Neural crest cell (in vitro differentiated cells): ENCODE data around the gene SYNE3. TPM values are rescaled to one million over a fixed set of nuclear protein-coding genes. Genes with fewer than 3 reads are reported as not detected.

ENCODE experiments used
- DNase-seq: peaks from one replicate; pipeline ENCODE4 v3.0.0; 2021; ENCODE audit warnings: low read depth, mixed read lengths, low spot score
- H3K27ac Mint-ChIP-seq: one replicate; pipeline ENCODE4 v1.8.0; 2021; ENCODE audit warnings: mild to moderate bottlenecking, mixed read lengths; ENCODE audit not compliant: unreplicated experiment
- H3K27me3 Mint-ChIP-seq: 2 replicates; pipeline ENCODE4 v1.8.0; 2021; ENCODE audit warnings: low read depth, mild to moderate bottlenecking, mixed read lengths
- H3K36me3 Mint-ChIP-seq: 2 replicates; pipeline ENCODE4 v1.8.0; 2021; ENCODE audit warnings: low read depth, mild to moderate bottlenecking, mixed read lengths
- H3K4me1 Mint-ChIP-seq: 2 replicates; pipeline ENCODE4 v1.8.0; 2021; ENCODE audit warnings: mixed read lengths
- H3K4me3 Mint-ChIP-seq: one replicate; pipeline ENCODE4 v1.8.0; 2021; ENCODE audit warnings: mild to moderate bottlenecking, mixed read lengths
- H3K9me3 Mint-ChIP-seq: 2 replicates; pipeline ENCODE4 v1.8.0; 2021; ENCODE audit warnings: mixed read lengths
- CTCF ChIP-seq: fragments of 200-600 bp; sonication (generic); conservative IDR thresholded peaks from 2 replicates; pipeline ENCODE4 v1.5.0; 2021; ENCODE audit warnings: antibody characterized with exemption, mild to moderate bottlenecking
- total RNA-seq: library from RNA; stranded (reverse); gene quantifications from 2 replicates; pipeline ENCODE4 v1.2.1, GENCODE V29; 2021

The SYNE3 gene
- total RNA-seq, 1 donor from 2014 or later = 0.82 TPM

- H3K27ac Mint-ChIP-seq = no peak overlapping the region
- H3K27me3 Mint-ChIP-seq = peaks cover 6% of the 10 kb centered on the region
- no peak for TF ChIP-seq CTCF
- no peak overlapping the region for H3K4me3 Mint-ChIP-seq
- H3K9me3 Mint-ChIP-seq = no peaks in the 10 kb centered on the region
- DNase-seq = no peak
- no peaks in the 10 kb centered on the region for H3K36me3 Mint-ChIP-seq
- H3K4me1 Mint-ChIP-seq = no peaks in the 10 kb centered on the region
Observed at GRCh38 chr14:95509495-95509894, 7.0 kb downstream of the SYNE3 start.

GRCh38 chr14:95508377-95508776, 8.1 kb downstream of the SYNE3 start:
- no peak for TF ChIP-seq CTCF
- DNase-seq = no peak

GRCh38 chr14:95507701-95508103, 8.7 kb downstream of the SYNE3 start:
- Mint-ChIP-seq H3K4me1 (no peaks in the 10 kb centered on the region), H3K9me3 (no peaks in the 10 kb centered on the region), H3K27ac (no peak overlapping the region), H3K36me3 (no peaks in the 10 kb centered on the region), H3K4me3 (no peak overlapping the region), H3K27me3 (peaks cover 6% of the 10 kb centered on the region)
- TF ChIP-seq CTCF = no peak
- DNase-seq = no peak

More at GRCh38 chr14:95508377-95508776, 8.1 kb downstream of the SYNE3 start:
- H3K27me3 Mint-ChIP-seq = peaks cover 6% of the 10 kb centered on the region
- no peaks in the 10 kb centered on the region for H3K36me3 Mint-ChIP-seq
- no peaks in the 10 kb centered on the region for H3K4me1 Mint-ChIP-seq
- H3K4me3 Mint-ChIP-seq = no peak overlapping the region
- H3K27ac Mint-ChIP-seq = no peak overlapping the region
- H3K9me3 Mint-ChIP-seq = no peaks in the 10 kb centered on the region

GRCh38 chr14:95507174-95507573, 9.3 kb downstream of the SYNE3 start:
- Mint-ChIP-seq H3K27ac (no peak overlapping the region), H3K4me3 (no peak overlapping the region), H3K36me3 (no peaks in the 10 kb centered on the region), H3K9me3 (no peaks in the 10 kb centered on the region), H3K4me1 (no peaks in the 10 kb centered on the region), H3K27me3 (peaks cover 6% of the 10 kb centered on the region)
- TF ChIP-seq CTCF = no peak
- DNase-seq = no peak

GRCh38 chr14:95505030-95505589, 11.3 kb downstream of the SYNE3 start:
- DNase-seq = no peak
- Mint-ChIP-seq H3K4me1 (peaks cover 9% of the 10 kb centered on the region), H3K4me3 (no peak overlapping the region), H3K9me3 (no peaks in the 10 kb centered on the region), H3K27ac (no peak overlapping the region), H3K27me3 (peaks cover 3% of the 10 kb centered on the region), H3K36me3 (no peaks in the 10 kb centered on the region)
- no peak for TF ChIP-seq CTCF
